Sigmoid colon (tissue), 7 donors: ENCODE measurements around the gene XDH. TPM values are rescaled to one million over a fixed set of nuclear protein-coding genes. Genes with fewer than 3 reads are reported as not detected.

Experiments
- DNase-seq: peaks from one replicate; pipeline ENCODE4 v3.0.0-alpha.2; 2019
- H3K27ac ChIP-seq, 4 donors: fragments of 200-600 bp; sonication (generic); one replicate each; pipeline ENCODE4 v1.5.1; 2016 to 2019; ENCODE audit warnings: mild to moderate bottlenecking in 1 of 4
- H3K27me3 ChIP-seq, 3 donors: fragments of 200-600 bp; sonication (generic); one replicate each; pipeline ENCODE4 v1.5.1; 2019; ENCODE audit warnings: mild to moderate bottlenecking in 1 of 3
- H3K36me3 ChIP-seq, 4 donors: fragments of 200-600 bp; sonication (generic); one replicate each; pipeline ENCODE4 v1.5.1; 2016 to 2019
- H3K4me1 ChIP-seq, 4 donors: fragments of 200-600 bp; sonication (generic); one replicate each; pipeline ENCODE4 v1.5.1; 2017 to 2019
- H3K4me3 ChIP-seq, 4 donors: fragments of 200-600 bp; sonication (generic); one replicate each; pipeline ENCODE4 v1.5.1; 2017 to 2019; ENCODE audit warnings: mild to moderate bottlenecking in 2 of 4, moderate library complexity in 1 of 4
- H3K9me3 ChIP-seq, 4 donors: fragments of 200-600 bp in 3 of 4; sonication (generic) in 3 of 4; one replicate each; pipeline versions ENCODE4 v1.5.1 to v1.6.1; 2013 to 2019
- EP300 ChIP-seq, 4 donors: sonication (generic); formaldehyde crosslinking; IDR thresholded peaks; one replicate each; pipeline ENCODE4 v1.6.1; 2017; ENCODE audit warnings: antibody characterized with exemption in 4 of 4
- POLR2A ChIP-seq, 2 donors: fragments of 450-650 bp; IDR thresholded peaks; one replicate each; pipeline ENCODE4 v1.6.1; 2016; ENCODE audit warnings: antibody characterized with exemption in 2 of 2, mild to moderate bottlenecking in 2 of 2, moderate library complexity in 2 of 2
- POLR2AphosphoS5 ChIP-seq, 4 donors: sonication (generic); formaldehyde crosslinking; IDR thresholded peaks; one replicate each; pipeline ENCODE4 v1.6.1; 2017; ENCODE audit warnings: antibody characterized with exemption in 4 of 4
- WGBS, 2 donors: extraction: QIAGEN DNeasy Blood & Tissue Kit; methylation state at CpG; one replicate each; pipeline ENCODE4 v1.1.7; 2013; 5-methylcytosine and 5-hydroxymethylcytosine counted together
- intact Hi-C: fragments of 100-400 bp; cut with DNase I; formaldehyde crosslinking; loops from one replicate; pipeline ENCODE4 v1.15.1; 2023
- polyA plus RNA-seq, 3 donors: library from polyadenylated mRNA; stranded (reverse); fragments of 200-250 nt; gene quantifications; one replicate each; pipeline ENCODE4 v1.2.3, GENCODE V29; 2013
- total RNA-seq, 4 donors: library from RNA; depleted of rRNA; stranded (reverse); fragments of >200 nt; gene quantifications; one replicate each; pipeline ENCODE4 v1.1.0, GENCODE V29; 2016
- TF ChIP-seq, protein P1 (sequence below), 4 experiments: fragments of 450-650 bp in 3 of 4; fragments of 200-600 bp in 1 of 4; IDR thresholded peaks; one replicate each; pipeline ENCODE4 v1.5.1; 2016 to 2019; ENCODE audit warnings: antibody characterized with exemption in 4 of 4, mild to moderate bottlenecking in 3 of 4, moderate library complexity in 2 of 4
- donor health status: healthy with polysubstance abuse.
- donor health status: Bipolar disorder and iron deficiency.
- donor health status: healthy.

The XDH gene
- total and polyA plus RNA-seq, 7 donors, result 0.71 to 30.1 (median 10.7) TPM; not detected in 3

GRCh38 chr2:31359229-31359628 lies 55.3 kb downstream of the XDH start:
- intact Hi-C loops, result no loop called here
- no peak overlapping the region for H3K4me3 ChIP-seq
- WGBS, 2 donors, result 69 to 74% methylated on average over 2 of the region's 2 CpGs
- H3K9me3 ChIP-seq, result peaks cover 0 to 3% (median 0%) of the 10 kb centered on the region in 4 donors
- DNase-seq, result no peak
- no peak for TF ChIP-seq POLR2AphosphoS5 (IDR thresholded peaks at IDR 0.05)
- TF ChIP-seq, protein P1, sequence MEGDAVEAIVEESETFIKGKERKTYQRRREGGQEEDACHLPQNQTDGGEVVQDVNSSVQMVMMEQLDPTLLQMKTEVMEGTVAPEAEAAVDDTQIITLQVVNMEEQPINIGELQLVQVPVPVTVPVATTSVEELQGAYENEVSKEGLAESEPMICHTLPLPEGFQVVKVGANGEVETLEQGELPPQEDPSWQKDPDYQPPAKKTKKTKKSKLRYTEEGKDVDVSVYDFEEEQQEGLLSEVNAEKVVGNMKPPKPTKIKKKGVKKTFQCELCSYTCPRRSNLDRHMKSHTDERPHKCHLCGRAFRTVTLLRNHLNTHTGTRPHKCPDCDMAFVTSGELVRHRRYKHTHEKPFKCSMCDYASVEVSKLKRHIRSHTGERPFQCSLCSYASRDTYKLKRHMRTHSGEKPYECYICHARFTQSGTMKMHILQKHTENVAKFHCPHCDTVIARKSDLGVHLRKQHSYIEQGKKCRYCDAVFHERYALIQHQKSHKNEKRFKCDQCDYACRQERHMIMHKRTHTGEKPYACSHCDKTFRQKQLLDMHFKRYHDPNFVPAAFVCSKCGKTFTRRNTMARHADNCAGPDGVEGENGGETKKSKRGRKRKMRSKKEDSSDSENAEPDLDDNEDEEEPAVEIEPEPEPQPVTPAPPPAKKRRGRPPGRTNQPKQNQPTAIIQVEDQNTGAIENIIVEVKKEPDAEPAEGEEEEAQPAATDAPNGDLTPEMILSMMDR (IDR thresholded peaks at IDR 0.05), result no peak
- TF ChIP-seq EP300 (IDR thresholded peaks at IDR 0.05), result no peak
- TF ChIP-seq POLR2A (IDR thresholded peaks at IDR 0.05), result no peak
- no peaks in the 10 kb centered on the region for H3K4me1 ChIP-seq
- H3K27ac ChIP-seq, result no peak overlapping the region
- H3K27me3 ChIP-seq, result no peaks in the 10 kb centered on the region
- no peaks in the 10 kb centered on the region for H3K36me3 ChIP-seq

GRCh38 chr2:31354837-31355236 lies 59.7 kb downstream of the XDH start:
- Histone ChIP-seq H3K9me3 (peaks cover 0 to 3% (median 0%) of the 10 kb centered on the region in 4 donors), H3K27me3 (no peaks in the 10 kb centered on the region), H3K4me1 (no peaks in the 10 kb centered on the region), H3K27ac (no peak overlapping the region), H3K36me3 (no peaks in the 10 kb centered on the region), H3K4me3 (no peak overlapping the region)
- TF ChIP-seq, protein P1 (IDR thresholded peaks at IDR 0.05), result no peak
- 57 to 63% methylated on average over 2 of the region's 2 CpGs for WGBS, 2 donors
- intact Hi-C loops, result no loop called here
- DNase-seq, result no peak

GRCh38 chr2:31353179-31353578 lies 61.4 kb downstream of the XDH start:
- intact Hi-C loops, result no loop called here
- no peaks in the 10 kb centered on the region for H3K27me3 ChIP-seq
- TF ChIP-seq, protein P1 (IDR thresholded peaks at IDR 0.05), result no peak
- no peaks in the 10 kb centered on the region for H3K36me3 ChIP-seq
- 86 to 87% methylated on average over 2 of the region's 2 CpGs for WGBS, 2 donors
- DNase-seq, result no peak
- H3K9me3 ChIP-seq, result peaks cover 0 to 3% (median 0%) of the 10 kb centered on the region in 4 donors
- no peak overlapping the region for H3K4me3 ChIP-seq
- H3K4me1 ChIP-seq, result no peaks in the 10 kb centered on the region
- no peak overlapping the region for H3K27ac ChIP-seq

DNA sequence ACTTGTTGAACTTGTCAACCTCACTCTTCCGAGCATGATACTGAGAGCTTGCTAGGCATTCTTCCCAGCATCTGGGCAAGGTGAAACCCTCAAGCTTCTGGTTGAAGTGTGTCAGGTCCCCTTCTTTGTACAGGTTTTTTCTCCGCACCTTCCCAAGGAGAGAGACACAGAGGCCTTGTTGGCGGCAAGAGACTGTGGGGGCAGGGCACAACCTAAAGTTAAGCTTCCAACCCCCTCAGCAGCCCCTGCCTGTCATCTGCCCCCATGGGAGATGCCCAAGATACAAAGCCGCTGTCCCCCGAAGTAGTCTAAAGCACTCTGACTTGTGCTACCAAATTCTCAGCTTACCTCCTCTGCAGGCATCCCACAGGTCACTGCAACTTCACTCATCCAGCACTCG lies 64.9 kb downstream of the XDH start:
- H3K9me3 ChIP-seq, result peaks cover 0 to under 1% (median 0%) of the 10 kb centered on the region in 4 donors
- no peak overlapping the region for H3K27ac ChIP-seq
- 93 to 95% methylated on average over 6 of the region's 6 CpGs for WGBS, 2 donors
- H3K4me3 ChIP-seq, result no peak overlapping the region
- no peaks in the 10 kb centered on the region for H3K27me3 ChIP-seq
- TF ChIP-seq POLR2AphosphoS5 (IDR thresholded peaks at IDR 0.05), result no peak
- TF ChIP-seq, protein P1 (IDR thresholded peaks at IDR 0.05), result no peak
- no peak for TF ChIP-seq POLR2A (IDR thresholded peaks at IDR 0.05)
- no peak for TF ChIP-seq EP300 (IDR thresholded peaks at IDR 0.05)
- no peak for DNase-seq
- no peaks in the 10 kb centered on the region for H3K4me1 ChIP-seq
- H3K36me3 ChIP-seq, result no peaks in the 10 kb centered on the region
- intact Hi-C loops, result no loop called here

DNA sequence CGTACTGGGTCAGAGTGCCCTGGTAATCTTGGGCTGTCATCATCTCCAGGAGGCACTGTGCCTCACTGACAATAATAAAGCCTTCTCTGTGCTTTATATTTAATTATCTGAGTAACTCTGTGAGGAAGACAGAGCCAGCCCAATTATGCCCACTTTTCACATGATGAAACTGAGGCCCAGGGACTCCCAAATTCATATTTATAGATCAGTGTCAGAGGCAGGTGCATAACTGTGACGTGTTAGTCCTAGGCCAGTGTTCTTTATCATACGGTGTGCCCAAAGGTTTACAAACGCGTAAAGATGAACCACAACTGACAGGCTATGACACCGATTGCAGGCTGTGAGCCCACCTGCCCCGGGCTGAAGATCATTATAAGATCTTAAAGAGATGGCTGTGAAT lies 65.4 kb downstream of the XDH start:
- no peak for DNase-seq
- no peaks in the 10 kb centered on the region for H3K27me3 ChIP-seq
- no peaks in the 10 kb centered on the region for H3K9me3 ChIP-seq
- H3K4me1 ChIP-seq, result no peaks in the 10 kb centered on the region
- whole genome bisulfite sequencing, 2 donors, result 95% methylated on average over 7 of the region's 7 CpGs
- intact Hi-C loops, result no loop called here
- H3K27ac ChIP-seq, result no peak overlapping the region
- H3K4me3 ChIP-seq, result no peak overlapping the region
- no peaks in the 10 kb centered on the region for H3K36me3 ChIP-seq
- no peak for TF ChIP-seq POLR2AphosphoS5 (IDR thresholded peaks at IDR 0.05)
